Esophagus squamous epithelium (tissue), 4 donors: ENCODE data around the gene ORC3.

Experiments used
- CTCF ChIP-seq, 6 experiments: fragments of 450-650 bp in 4 of 6; fragments of 200-600 bp in 2 of 6; sonication (generic) in 2 of 6; IDR thresholded peaks; one replicate each; pipeline ENCODE4 v1.5.1; 2016 to 2019; ENCODE audit warnings: antibody characterized with exemption in 6 of 6, mild to moderate bottlenecking in 4 of 6, moderate library complexity in 4 of 6
- POLR2A ChIP-seq, 4 donors: fragments of 450-650 bp; IDR thresholded peaks; one replicate each; pipeline ENCODE4 v1.6.1; 2017; ENCODE audit warnings: antibody characterized with exemption in 4 of 4, mild to moderate bottlenecking in 4 of 4, moderate library complexity in 3 of 4

- peak in 1 of 4 donors; percentile 14 for TF ChIP-seq POLR2A (IDR thresholded peaks at IDR 0.05)
- no peak for TF ChIP-seq CTCF (IDR thresholded peaks at IDR 0.05)
These were observed 108.6 kb downstream of the ORC3 start for GRCh38 chr6:87698547-87699006.
